ENCODE data around the gene UNC5C.

- TF ChIP-seq, protein P1, sequence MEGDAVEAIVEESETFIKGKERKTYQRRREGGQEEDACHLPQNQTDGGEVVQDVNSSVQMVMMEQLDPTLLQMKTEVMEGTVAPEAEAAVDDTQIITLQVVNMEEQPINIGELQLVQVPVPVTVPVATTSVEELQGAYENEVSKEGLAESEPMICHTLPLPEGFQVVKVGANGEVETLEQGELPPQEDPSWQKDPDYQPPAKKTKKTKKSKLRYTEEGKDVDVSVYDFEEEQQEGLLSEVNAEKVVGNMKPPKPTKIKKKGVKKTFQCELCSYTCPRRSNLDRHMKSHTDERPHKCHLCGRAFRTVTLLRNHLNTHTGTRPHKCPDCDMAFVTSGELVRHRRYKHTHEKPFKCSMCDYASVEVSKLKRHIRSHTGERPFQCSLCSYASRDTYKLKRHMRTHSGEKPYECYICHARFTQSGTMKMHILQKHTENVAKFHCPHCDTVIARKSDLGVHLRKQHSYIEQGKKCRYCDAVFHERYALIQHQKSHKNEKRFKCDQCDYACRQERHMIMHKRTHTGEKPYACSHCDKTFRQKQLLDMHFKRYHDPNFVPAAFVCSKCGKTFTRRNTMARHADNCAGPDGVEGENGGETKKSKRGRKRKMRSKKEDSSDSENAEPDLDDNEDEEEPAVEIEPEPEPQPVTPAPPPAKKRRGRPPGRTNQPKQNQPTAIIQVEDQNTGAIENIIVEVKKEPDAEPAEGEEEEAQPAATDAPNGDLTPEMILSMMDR (conservative IDR thresholded peaks at IDR 0.05 in 1 of 2, IDR thresholded peaks at IDR 0.05 in 1 of 2; ENCODE audit: low read depth in 1 of 2, low read length in 2 of 2): no peak
- no peak for TF ChIP-seq EZH2 (IDR thresholded peaks at IDR 0.05; ENCODE audit: low read length, missing control alignments)
Measured at GRCh38 chr4:95439071-95439470, 109.7 kb downstream of the UNC5C start.

Measured in fibroblast of lung (primary cell).